HG02943 (cell line): ENCODE results near the gene RAD51B.

Source experiments
- ATAC-seq: cut with Tn5 transposase; IDR thresholded peaks from one replicate; pipeline ENCODE4 v1.9.1; 2021; ENCODE audit warnings: mild to moderate bottlenecking, low read depth, moderate library complexity; ENCODE audit not compliant: unreplicated experiment

The RAD51B gene

GRCh38 chr14:68673464-68673863 lies 853.9 kb downstream of the RAD51B start:
- no peak for ATAC-seq

GRCh38 chr14:68674538-68675232 lies 855.1 kb downstream of the RAD51B start:
- ATAC-seq = no peak

GRCh38 chr14:68675233-68675577 lies 855.6 kb downstream of the RAD51B start:
- ATAC-seq = no peak

- no peak for ATAC-seq
Measured at GRCh38 chr14:68676511-68676943, 856.9 kb downstream of the RAD51B start.

- ATAC-seq = no peak
Measured at GRCh38 chr14:68677476-68677875, 857.9 kb downstream of the RAD51B start.

- ATAC-seq = no peak
Measured at GRCh38 chr14:68677901-68678300, 858.3 kb downstream of the RAD51B start.

- ATAC-seq = no peak
Measured at GRCh38 chr14:68678471-68678870, 858.9 kb downstream of the RAD51B start.

- ATAC-seq = no peak
Measured at GRCh38 chr14:68679301-68679700, 859.7 kb downstream of the RAD51B start.

GRCh38 chr14:68679746-68680467 lies 860.3 kb downstream of the RAD51B start:
- no peak for ATAC-seq

- ATAC-seq = no peak
Measured at GRCh38 chr14:68680541-68681051, 861.0 kb downstream of the RAD51B start.

- ATAC-seq = no peak
Measured at GRCh38 chr14:68681256-68682011, 861.9 kb downstream of the RAD51B start.

GRCh38 chr14:68682166-68683103 lies 862.9 kb downstream of the RAD51B start:
- no peak for ATAC-seq

GRCh38 chr14:68683326-68683725 lies 863.7 kb downstream of the RAD51B start:
- ATAC-seq = no peak

GRCh38 chr14:68684466-68685418 lies 865.2 kb downstream of the RAD51B start:
- no peak for ATAC-seq

GRCh38 chr14:68685419-68686204 lies 866.0 kb downstream of the RAD51B start:
- peak; percentile 67 for ATAC-seq

- ATAC-seq = no peak
Measured at GRCh38 chr14:68686205-68686465, 866.6 kb downstream of the RAD51B start.

- no peak for ATAC-seq
Measured at GRCh38 chr14:68686724-68687123, 867.1 kb downstream of the RAD51B start.

- no peak for ATAC-seq
Measured at GRCh38 chr14:68687746-68688145, 868.2 kb downstream of the RAD51B start.
